ENCODE data around the gene TLL2.

The TLL2 gene

GRCh38 chr10:96346295-96346694, 167.4 kb downstream of the TLL2 start:
- DNase-seq = no peak

- DNase-seq = no peak
Observed at GRCh38 chr10:96345222-96345621, 168.5 kb downstream of the TLL2 start.

GRCh38 chr10:96344178-96344577, 169.5 kb downstream of the TLL2 start:
- no peak for DNase-seq

- DNase-seq = no peak
Observed at GRCh38 chr10:96342402-96342801, 171.3 kb downstream of the TLL2 start.

GRCh38 chr10:96341219-96342182, 172.2 kb downstream of the TLL2 start:
- no peak for DNase-seq

GRCh38 chr10:96339956-96340904, 173.5 kb downstream of the TLL2 start:
- no peak for DNase-seq

- DNase-seq = no peak
Observed at GRCh38 chr10:96339383-96339782, 174.3 kb downstream of the TLL2 start.

- no peak for DNase-seq
Observed at GRCh38 chr10:96338279-96338925, 175.3 kb downstream of the TLL2 start.

- no peak for DNase-seq
Observed at GRCh38 chr10:96337106-96337505, 176.6 kb downstream of the TLL2 start.

- DNase-seq = no peak
Observed at GRCh38 chr10:96334616-96335526, 178.9 kb downstream of the TLL2 start.

- no peak for DNase-seq
Observed at GRCh38 chr10:96333101-96333500, 180.6 kb downstream of the TLL2 start.

- DNase-seq = no peak
Observed at GRCh38 chr10:96327462-96327861, 186.3 kb downstream of the TLL2 start.

GRCh38 chr10:96325719-96326373, 187.9 kb downstream of the TLL2 start:
- DNase-seq = no peak

GRCh38 chr10:96324447-96324846, 189.3 kb downstream of the TLL2 start:
- DNase-seq = no peak

GRCh38 chr10:96322275-96322674, 191.5 kb downstream of the TLL2 start:
- no peak for DNase-seq

GRCh38 chr10:96321822-96322221, 191.9 kb downstream of the TLL2 start:
- no peak for DNase-seq

- DNase-seq = no peak
Observed at GRCh38 chr10:96319754-96320474, 193.8 kb downstream of the TLL2 start.

GRCh38 chr10:96317067-96317833, 196.5 kb downstream of the TLL2 start:
- DNase-seq = no peak
